GM18502 (cell line): Measurements from ENCODE around the gene NAB1.
"Not testable (repeated sequence)": the region's sequence is repeated elsewhere in the genome, so short reads cannot be mapped to it uniquely, and the experiment has no call there.

Experiments
- ATAC-seq: cut with Tn5 transposase; IDR thresholded peaks from one replicate; pipeline ENCODE4 v1.9.1; 2021; ENCODE audit warnings: mild to moderate bottlenecking; ENCODE audit not compliant: unreplicated experiment, poor library complexity

NAB1 gene

DNA sequence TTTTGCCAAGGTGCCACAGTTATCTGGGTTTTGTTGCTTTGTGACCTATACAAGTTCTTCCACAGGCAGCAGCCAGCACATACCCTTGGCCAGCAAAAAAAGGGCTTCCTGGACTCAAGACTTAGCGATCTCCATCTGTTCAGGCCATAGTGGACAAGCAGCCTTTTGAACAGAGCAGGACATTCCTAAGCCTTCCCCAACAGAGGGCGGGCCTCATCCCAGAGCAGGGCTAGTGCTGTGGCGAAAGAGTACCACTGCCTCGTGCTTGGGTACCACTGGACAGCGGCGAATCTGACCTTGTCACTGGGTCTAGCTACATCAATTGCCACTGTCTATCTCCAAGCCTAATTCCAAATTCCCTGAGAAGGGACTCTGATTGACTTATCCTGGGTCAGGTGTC is 56.4 kb downstream of the NAB1 start:
- ATAC-seq = no peak

DNA sequence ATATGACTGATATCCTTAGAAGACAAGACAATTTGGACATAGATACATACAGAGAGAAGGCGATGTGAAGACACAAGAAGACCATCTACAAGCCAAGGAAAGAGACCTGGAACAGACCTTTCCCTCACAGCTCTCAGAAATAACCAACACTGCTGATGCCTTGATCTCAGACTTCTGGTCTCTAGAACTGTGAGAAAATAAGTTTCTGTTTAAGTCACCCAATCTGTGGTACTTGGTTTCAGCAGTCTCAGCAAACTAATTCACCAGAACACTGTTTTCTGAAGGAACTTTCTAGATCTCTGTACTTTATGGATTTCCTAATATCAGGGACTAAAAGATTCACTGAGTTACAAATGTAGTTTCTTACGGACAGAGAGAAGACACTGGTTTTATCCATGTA is 58.8 kb downstream of the NAB1 start:
- peak; percentile 72 for ATAC-seq

- not testable (repeated sequence) for ATAC-seq
Observed at GRCh38 chr2:190708650-190709049, 59.8 kb downstream of the NAB1 start.

DNA sequence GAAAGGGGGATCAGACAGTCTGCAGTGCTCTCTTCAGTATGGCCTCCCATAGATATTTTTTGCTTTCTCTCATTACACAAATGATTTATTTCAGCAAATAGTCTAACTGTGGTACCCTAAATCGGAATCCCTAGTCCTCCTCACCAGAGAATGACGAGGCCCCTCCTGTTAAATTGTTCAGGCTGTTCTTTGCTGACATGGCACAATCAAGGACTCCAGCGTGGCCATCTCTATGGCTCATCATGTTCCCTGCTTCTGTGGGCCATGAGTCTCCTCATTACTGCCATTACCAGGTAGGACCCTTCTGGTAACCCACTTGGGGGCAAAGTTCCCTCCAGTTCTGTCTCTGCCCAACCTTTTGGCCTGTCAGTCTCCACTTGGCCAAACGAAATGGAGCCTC is 62.2 kb downstream of the NAB1 start:
- ATAC-seq = no peak

GRCh38 chr2:190713471-190713870 is 64.6 kb downstream of the NAB1 start:
- no peak for ATAC-seq

DNA sequence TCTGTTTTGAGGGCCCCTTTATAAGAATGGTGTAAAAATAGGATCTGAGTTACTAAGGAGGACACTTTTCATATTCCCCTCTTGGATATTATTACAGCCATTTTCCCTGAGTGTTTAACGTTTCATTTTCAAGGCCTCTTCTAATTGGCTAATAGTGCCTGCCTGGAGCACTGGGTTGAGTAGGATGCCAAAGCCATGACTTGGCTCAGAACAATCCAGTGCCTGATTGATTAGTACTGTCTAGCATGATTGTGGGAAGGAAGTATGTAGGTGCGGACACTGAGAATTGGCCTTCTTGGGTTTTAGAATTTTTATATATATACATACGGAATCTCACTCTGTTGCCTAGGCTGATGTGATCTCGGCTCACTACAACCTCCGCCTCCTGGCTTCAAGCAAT is 66.1 kb downstream of the NAB1 start:
- no peak for ATAC-seq

DNA sequence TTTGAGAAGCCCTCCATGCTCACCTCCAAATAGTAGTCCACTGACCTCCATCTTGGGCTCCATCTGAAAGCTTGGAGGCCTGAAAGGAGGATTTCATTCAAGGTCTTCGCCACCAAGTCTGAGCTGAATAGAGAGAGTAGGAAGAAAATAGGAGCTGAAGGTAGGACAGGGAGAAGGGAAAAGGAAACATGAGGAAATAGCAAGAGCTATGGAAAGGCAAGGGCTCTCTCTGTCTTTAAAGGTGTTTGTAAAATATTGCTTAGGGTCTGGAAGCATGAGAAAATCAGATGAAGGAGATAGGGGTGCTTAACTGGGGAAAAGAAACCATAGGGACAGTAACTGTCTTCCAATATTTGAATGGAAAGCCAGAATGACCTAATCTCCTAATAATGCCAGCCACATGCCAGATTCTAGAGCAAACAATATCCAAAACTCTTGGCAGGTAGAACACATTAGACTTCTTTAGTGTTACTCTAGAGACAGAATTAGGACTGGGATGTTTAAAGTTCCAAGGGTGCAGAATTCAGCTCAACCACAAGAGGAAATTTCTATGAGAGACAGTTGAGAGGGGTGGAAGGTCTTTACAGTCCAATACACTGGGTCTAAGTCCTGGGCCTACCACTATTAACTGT is 67.4 kb downstream of the NAB1 start:
- no peak for ATAC-seq

DNA sequence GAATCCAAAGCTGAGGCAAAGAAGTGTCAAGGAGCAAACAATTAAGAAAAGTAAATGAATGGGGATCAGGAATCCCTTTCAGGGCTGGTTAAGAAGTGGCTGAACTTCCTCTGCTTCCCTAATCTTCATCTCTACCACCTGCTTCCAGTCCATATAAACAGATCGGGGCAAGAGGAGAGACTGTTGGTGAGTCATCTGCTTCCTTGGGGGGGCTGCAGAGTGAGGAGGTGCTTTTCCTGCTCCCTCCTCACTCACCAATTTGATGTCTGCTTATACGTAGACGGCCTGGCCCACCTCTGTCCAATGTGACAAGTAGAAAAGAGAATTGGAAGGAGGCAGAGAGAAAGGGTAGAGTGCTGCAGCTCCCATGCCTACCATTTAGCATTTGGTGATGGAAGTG is 68.4 kb downstream of the NAB1 start:
- no peak for ATAC-seq

DNA sequence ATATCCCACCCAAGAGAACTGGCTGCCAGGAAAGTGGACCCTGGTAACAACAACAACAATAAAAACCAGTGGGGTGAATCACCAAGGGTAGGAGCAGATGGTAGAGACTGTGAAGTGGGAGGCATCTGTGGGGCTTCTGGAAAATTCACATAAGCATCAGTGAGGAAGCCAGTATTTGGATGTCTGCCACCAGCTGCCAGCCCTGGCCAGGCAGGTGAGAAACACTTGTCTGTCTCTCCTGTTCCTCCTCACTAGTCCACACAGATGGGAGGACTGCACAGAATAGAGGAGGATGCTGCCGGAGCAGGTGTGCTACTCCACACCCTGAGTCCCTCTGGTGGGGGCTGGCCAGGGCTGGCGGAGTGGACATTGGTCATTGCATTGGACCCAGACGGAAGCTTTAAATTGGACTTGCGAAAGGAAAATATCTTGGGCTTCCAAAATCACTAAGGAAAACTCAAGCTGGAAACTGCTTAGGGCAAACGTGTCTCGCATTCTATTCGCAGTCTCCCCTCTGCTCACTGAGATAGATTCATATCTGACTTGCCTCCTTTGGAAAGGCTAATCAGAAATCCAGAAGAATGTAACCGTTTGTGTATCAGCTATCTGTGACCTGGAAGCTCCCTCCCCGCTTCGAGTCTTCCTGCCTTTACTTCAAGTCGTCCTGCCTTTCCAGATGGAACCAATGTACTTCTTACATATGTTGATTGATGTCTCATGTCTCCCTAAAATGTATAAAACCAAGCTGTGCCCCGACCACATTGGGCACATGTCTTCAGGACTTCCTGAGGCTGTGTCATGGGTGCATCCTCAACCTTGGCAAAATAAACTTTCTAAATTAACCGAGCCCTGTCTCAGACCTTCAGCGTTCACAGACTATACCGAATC is 69.1 kb downstream of the NAB1 start:
- ATAC-seq = no peak

DNA sequence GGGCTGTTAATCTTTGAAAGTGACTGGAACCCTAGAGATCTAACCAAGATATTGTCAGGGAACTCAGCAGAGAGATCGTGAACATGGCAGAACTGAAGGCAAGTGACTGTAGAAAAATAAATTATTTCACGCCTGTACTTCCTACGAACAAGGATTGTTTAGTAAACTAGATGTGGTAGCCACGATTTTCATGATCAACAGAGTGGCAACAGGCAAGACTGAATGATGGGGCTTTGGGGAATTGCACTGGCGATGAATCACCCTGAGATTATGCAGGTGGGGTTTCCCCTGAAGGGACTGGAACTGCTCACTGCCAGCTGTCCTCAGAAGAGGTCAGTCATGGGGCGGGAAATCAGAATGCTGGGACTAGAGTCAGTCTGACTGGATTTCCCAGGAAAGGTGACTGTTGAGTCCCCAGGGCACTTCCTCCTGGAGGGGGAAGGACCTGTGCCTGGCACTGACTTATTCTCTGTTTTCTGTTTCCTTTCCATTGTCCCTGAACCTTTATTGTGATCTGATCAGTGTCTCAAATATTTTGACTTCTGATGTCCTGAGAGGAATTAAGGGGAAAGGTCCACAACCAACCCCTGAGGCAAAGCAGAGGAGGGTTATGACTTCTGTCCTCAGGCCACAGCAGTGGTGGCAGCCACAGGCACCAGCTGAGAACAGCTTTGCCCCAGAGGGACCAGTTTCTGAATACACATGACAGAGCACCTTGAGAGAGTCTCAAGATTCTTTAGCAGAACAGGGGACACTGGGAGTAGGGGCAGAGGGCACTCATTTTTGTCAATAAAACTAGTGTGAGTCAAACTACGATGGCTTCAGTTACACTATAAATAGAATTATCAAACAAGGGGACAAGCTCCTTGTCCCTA is 70.0 kb downstream of the NAB1 start:
- ATAC-seq = peak; percentile 69

DNA sequence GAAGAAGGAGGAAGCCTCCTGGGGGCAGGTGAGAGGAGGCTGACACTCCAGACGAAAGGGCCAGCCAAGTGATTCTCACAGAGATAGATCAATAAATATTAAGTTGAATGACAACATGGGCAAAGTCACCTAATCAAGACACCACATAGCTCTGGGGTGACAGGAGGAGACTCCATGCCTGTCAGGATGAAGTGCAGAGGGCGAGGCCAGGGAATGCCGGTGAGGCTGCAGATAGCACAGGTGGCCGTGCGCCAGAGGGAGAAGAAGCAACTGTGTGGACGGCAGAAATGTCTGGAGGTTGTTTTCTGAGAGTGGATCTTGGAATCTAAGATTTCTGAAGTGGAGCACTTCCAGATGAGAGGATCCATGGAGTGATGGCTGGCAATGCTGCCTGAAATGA is 71.4 kb downstream of the NAB1 start:
- ATAC-seq = no peak

- no peak for ATAC-seq
Observed at GRCh38 chr2:190720691-190721090, 71.8 kb downstream of the NAB1 start.

DNA sequence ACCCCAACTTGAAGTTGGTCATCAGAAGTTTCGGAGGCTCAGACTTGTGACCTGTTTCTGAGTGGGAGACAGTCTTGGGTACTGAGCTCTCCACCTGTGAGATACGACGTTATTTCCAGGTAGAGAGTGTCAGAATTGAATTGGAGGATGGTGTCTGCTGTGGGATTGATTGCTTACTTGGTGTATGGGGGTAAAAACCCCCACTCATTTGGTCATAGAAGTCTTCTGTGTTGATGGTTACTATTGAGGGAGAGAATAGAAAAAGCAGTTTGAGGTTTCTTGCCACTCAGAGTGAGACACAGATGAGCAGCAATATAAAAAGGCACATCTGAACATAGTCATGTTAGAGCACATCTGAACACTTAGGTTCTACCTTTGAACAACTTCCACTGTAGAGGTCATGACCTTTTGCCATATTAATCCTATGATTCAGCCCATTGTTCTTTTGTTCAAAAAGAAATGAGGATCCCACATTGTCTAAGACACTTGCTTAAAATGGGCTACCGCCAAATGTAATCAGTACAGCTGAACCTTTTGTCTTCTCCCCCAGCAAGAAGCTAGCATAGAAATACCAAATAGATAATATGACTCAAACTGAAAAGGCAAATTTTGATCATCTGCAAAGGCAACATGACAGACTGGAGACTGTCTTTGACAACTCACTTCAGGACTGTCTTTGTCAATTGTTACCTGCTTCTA is 73.3 kb downstream of the NAB1 start:
- peak; percentile 70 for ATAC-seq

DNA sequence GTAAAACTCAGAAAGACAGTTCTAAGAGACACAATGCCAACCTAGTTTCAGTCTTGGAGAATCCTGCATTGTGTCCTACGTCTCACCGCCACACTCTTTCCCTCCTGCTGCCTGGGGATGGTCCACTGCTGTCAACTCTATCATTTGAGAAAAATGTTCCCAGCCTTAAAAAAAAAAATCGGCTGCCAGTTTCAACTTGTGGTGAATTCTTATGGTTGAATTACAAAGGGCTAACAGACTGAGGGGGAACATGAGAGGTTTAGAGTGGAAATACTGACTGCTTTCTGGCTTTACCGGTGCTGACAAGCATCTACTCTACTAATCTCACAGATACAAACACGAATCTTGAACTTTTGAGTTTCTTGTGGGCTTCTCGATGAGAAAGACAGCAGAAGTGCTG is 74.0 kb downstream of the NAB1 start:
- ATAC-seq = peak; percentile 7

GRCh38 chr2:190723397-190724090 is 74.7 kb downstream of the NAB1 start:
- no peak for ATAC-seq

- no peak for ATAC-seq
Observed at GRCh38 chr2:190726255-190726654, 77.4 kb downstream of the NAB1 start.

- ATAC-seq = no peak
Observed at GRCh38 chr2:190736355-190736754, 87.5 kb downstream of the NAB1 start.

- ATAC-seq = no peak
Observed at GRCh38 chr2:190740449-190740848, 91.6 kb downstream of the NAB1 start.
